Cardiac muscle cell (in vitro differentiated cells and primary cell): Measurements from ENCODE around the gene OTULIN. TPM values are rescaled to one million over a fixed set of nuclear protein-coding genes. Genes with fewer than 3 reads are reported as not detected.

Experiments used
- DNase-seq, 2 donors: peaks; one replicate each; pipeline versions ENCODE4 v3.0.0 to v3.0.0-alpha.2; 2010 to 2017; ENCODE audit warnings: low read depth in 1 of 2, low spot score in 1 of 2
- H3K27ac ChIP-seq: fragments of 200-600 bp; sonication (generic); 2 replicates; pipeline ENCODE4 v1.5.1; 2016
- H3K27me3 ChIP-seq: fragments of 200-600 bp; sonication (generic); 2 replicates; pipeline ENCODE4 v1.6.0; 2016; ENCODE audit warnings: control low read depth
- H3K36me3 ChIP-seq: fragments of 200-600 bp; sonication (generic); 2 replicates; pipeline ENCODE4 v1.5.1; 2016; ENCODE audit warnings: control low read depth
- H3K4me1 ChIP-seq: fragments of 200-600 bp; sonication (generic); 2 replicates; pipeline ENCODE4 v1.8.1; 2017; ENCODE audit warnings: low read depth, mild to moderate bottlenecking, mixed run types
- H3K4me3 ChIP-seq: fragments of 200-600 bp; sonication (generic); 2 replicates; pipeline ENCODE4 v1.5.1; 2016; ENCODE audit warnings: mild to moderate bottlenecking
- H3K9me3 ChIP-seq: fragments of 200-600 bp; sonication (generic); 2 replicates; pipeline ENCODE4 v1.5.1; 2017; ENCODE audit warnings: low read depth, mild to moderate bottlenecking, control low read depth
- polyA plus RNA-seq: library from polyadenylated mRNA; unstranded; fragments of >200 nt; fragmentation: Nextera tagmentation; extraction: Ambion mirVana; gene quantifications from 2 replicates; pipeline ENCODE4 v1.2.1, GENCODE V29; 2016
- total RNA-seq: library from RNA; depleted of rRNA; stranded (reverse); fragments of >200 nt; gene quantifications from 2 replicates; pipeline ENCODE4 v1.2.3, GENCODE V29; 2016
- TF ChIP-seq, protein P1 (sequence below): IDR thresholded peaks from 2 replicates; pipeline ENCODE4 v1.5.1; 2012; ENCODE audit warnings: low read depth, mild to moderate bottlenecking, low read length

OTULIN gene
- total and polyA plus RNA-seq, 2 experiments from 2014 or later = 17.1 to 31.2 TPM

DNA sequence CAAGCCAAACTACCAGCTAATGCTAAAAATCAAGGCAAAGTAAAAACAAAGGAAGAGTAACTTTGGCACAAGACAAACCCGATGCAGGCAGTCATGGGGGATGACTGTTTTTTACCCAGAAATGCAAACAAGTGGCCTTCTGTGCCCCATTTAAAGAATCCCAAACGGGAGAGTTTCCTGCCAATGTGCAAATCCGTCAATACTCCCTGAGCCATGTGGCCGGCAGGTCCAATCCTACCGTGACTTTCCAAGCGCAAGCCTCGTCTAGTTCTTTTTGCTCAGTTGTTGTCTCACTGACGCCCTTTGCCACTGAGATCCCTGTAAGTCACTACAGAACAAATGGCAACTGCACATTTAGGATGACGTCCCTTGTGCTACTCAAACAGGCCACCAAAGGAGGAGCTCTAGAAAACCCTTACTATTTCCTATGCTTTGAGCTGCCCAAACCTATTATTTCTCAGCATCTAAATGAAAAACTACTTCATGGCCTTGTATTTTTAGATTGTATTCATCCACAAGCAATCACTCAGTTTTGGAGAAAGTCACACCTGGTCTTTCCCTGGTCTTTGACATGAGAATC lies 43.4 kb downstream of the OTULIN start:
- peaks cover 16% of the 10 kb centered on the region for H3K36me3 ChIP-seq
- no peaks in the 10 kb centered on the region for H3K9me3 ChIP-seq
- DNase-seq = no peak
- H3K4me1 ChIP-seq = no peaks in the 10 kb centered on the region
- no peaks in the 10 kb centered on the region for H3K27me3 ChIP-seq
- no peak overlapping the region for H3K4me3 ChIP-seq
- H3K27ac ChIP-seq = no peak overlapping the region
- TF ChIP-seq, protein P1, sequence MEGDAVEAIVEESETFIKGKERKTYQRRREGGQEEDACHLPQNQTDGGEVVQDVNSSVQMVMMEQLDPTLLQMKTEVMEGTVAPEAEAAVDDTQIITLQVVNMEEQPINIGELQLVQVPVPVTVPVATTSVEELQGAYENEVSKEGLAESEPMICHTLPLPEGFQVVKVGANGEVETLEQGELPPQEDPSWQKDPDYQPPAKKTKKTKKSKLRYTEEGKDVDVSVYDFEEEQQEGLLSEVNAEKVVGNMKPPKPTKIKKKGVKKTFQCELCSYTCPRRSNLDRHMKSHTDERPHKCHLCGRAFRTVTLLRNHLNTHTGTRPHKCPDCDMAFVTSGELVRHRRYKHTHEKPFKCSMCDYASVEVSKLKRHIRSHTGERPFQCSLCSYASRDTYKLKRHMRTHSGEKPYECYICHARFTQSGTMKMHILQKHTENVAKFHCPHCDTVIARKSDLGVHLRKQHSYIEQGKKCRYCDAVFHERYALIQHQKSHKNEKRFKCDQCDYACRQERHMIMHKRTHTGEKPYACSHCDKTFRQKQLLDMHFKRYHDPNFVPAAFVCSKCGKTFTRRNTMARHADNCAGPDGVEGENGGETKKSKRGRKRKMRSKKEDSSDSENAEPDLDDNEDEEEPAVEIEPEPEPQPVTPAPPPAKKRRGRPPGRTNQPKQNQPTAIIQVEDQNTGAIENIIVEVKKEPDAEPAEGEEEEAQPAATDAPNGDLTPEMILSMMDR = no peak

DNA sequence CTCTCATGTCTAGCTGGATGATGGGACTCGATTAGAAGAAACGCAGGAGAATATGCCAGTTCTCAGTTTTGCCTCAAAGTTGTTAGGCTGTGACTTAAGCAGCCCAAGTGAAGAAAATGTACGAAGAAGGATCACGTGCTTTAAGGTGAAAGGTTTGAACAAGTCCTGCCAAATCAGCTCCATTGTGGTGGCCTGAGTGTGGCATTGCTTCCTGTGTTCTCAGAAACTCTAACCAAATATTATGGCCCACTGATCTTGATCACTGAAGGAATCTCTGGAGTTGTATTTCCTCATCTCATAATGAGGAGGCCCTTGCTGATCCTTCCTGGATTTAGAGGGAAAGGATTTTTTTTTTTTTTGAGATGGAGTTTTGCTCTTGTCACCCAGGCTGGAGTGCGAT lies 44.0 kb downstream of the OTULIN start:
- no peak overlapping the region for H3K27ac ChIP-seq
- TF ChIP-seq, protein P1 = no peak

DNA sequence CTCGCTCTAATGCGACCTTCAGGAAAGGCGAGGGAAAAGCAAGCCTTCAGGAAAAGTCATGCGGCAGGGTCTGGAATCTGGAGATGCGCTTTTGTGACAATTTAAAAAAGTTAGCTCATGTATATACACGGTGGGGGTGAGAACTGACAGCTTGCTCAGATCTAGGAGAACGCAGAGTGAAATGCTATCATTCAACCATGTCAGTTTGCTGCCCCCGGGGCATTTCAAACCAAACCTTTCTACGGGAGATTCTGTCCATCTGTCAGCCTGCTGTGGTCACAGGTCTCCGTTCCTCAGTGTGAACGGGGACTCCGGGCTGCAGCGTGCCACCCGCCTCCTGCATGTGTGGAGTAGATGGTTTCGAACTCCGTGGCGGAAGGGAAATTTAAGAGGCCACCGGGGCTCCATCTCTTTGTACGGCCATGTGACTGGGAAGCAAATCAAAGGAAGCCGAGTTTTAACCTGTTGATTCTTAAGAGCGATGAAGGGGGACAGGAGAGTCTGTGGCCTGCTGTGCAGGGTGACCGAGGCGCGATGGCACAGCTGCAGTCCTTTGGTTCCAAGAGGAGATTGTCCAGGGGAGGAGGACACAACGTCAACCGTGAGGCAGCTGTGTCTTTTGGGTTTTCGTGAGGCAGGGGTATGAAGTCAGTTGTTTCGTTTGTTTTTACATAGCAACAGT lies 45.9 kb downstream of the OTULIN start:
- DNase-seq = no peak
- no peak overlapping the region for H3K27ac ChIP-seq
- peaks cover 20% of the 10 kb centered on the region for H3K36me3 ChIP-seq
- H3K27me3 ChIP-seq = no peaks in the 10 kb centered on the region
- no peaks in the 10 kb centered on the region for H3K9me3 ChIP-seq
- H3K4me3 ChIP-seq = no peak overlapping the region
- TF ChIP-seq, protein P1 = no peak
- H3K4me1 ChIP-seq = no peaks in the 10 kb centered on the region

More for the DNA sequence above, 44.0 kb downstream of the OTULIN start:
- no peaks in the 10 kb centered on the region for H3K4me1 ChIP-seq
- no peak for DNase-seq
- no peaks in the 10 kb centered on the region for H3K27me3 ChIP-seq
- H3K36me3 ChIP-seq = peaks cover 20% of the 10 kb centered on the region
- no peaks in the 10 kb centered on the region for H3K9me3 ChIP-seq
- H3K4me3 ChIP-seq = no peak overlapping the region

- DNase-seq = no peak
- Histone ChIP-seq H3K4me3 (no peak overlapping the region), H3K4me1 (no peaks in the 10 kb centered on the region), H3K27me3 (no peaks in the 10 kb centered on the region), H3K27ac (no peak overlapping the region), H3K36me3 (peaks cover 20% of the 10 kb centered on the region), H3K9me3 (no peaks in the 10 kb centered on the region)
- TF ChIP-seq, protein P1 = no peak
These were observed 47.6 kb downstream of the OTULIN start for GRCh38 chr5:14712131-14712530.

- no peak for DNase-seq
- Histone ChIP-seq H3K9me3 (no peaks in the 10 kb centered on the region), H3K36me3 (peaks cover 20% of the 10 kb centered on the region), H3K4me1 (no peaks in the 10 kb centered on the region), H3K27ac (no peak overlapping the region), H3K4me3 (no peak overlapping the region), H3K27me3 (no peaks in the 10 kb centered on the region)
- TF ChIP-seq, protein P1 = no peak
These were observed 48.1 kb downstream of the OTULIN start for GRCh38 chr5:14712666-14713065.
